IMR-90 (cell line): Measurements from ENCODE around the gene CAMTA1. TPM values are rescaled to one million over a fixed set of nuclear protein-coding genes. Genes with fewer than 3 reads are reported as not detected.

ENCODE experiments used
- ATAC-seq: fragments of 200-7000 bp; cut with Tn5 transposase; 2 replicates; pipeline ENCODE4 v1.9.1; 2020; ENCODE audit warnings: low read depth, mild to moderate bottlenecking, moderate library complexity
- BruUV-seq: library from RNA; stranded (reverse); fragments of 400-500 nt; replicated peaks from 2 replicates; lab custom pipeline; 2021; lab: Mats Ljungman, UMichigan
- CTCF ChIA-PET: fragments of 300-600 bp; formaldehyde crosslinking; extraction: SDS; loops from one replicate; lab custom pipeline; 2021; ENCODE audit warnings: antibody characterized with exemption; lab: Yijun Ruan, JAX
- POLR2A ChIA-PET: fragments of 300-600 bp; sonication (Branson Sonifier 250); formaldehyde crosslinking; loops from one replicate; lab custom pipeline; 2022; ENCODE audit warnings: antibody characterized with exemption; ENCODE audit not compliant: unreplicated experiment; lab: Charles Lee
- DNase-seq: peaks from one replicate; pipeline ENCODE4 v3.0.0; 2013
- H2AFZ ChIP-seq: replicated peaks from 2 replicates; pipeline ENCODE3; 2013; ENCODE audit warnings: low read length, mild to moderate bottlenecking; ENCODE audit not compliant: poor library complexity
- H2AK5ac ChIP-seq: 2 replicates; pipeline ENCODE4 v1.6.1; 2013; ENCODE audit warnings: low read depth, low read length, inconsistent platforms
- H2AK9ac ChIP-seq: replicated peaks from 2 replicates; pipeline ENCODE3; 2013; ENCODE audit warnings: mild to moderate bottlenecking, low read depth, low read length, moderate library complexity; ENCODE audit not compliant: poor library complexity
- H2BK120ac ChIP-seq: 2 replicates; pipeline ENCODE4 v1.6.1; 2013; ENCODE audit warnings: low read depth, low read length, inconsistent platforms
- H2BK15ac ChIP-seq: 3 replicates; pipeline ENCODE4 v1.6.1; 2013; ENCODE audit warnings: low read depth, low read length, inconsistent platforms
- H2BK20ac ChIP-seq: 2 replicates; pipeline ENCODE4 v1.6.1; 2013; ENCODE audit warnings: low read depth, mild to moderate bottlenecking, inconsistent platforms, low read length, moderate library complexity
- H2BK5ac ChIP-seq: 2 replicates; pipeline ENCODE4 v1.6.1; 2013; ENCODE audit warnings: mild to moderate bottlenecking, low read depth, low read length, inconsistent platforms; ENCODE audit not compliant: poor library complexity, severe bottlenecking
- H3K14ac ChIP-seq: replicated peaks from 2 replicates; pipeline ENCODE4 v1.6.1; 2013; ENCODE audit warnings: low read depth, low read length, inconsistent platforms
- H3K18ac ChIP-seq: 2 replicates; pipeline ENCODE4 v1.6.1; 2013; ENCODE audit warnings: low read depth, low read length, control low read depth
- H3K23ac ChIP-seq: 2 replicates; pipeline ENCODE4 v1.6.1; 2013; ENCODE audit warnings: low read depth, low read length, inconsistent platforms
- H3K27ac ChIP-seq: 2 replicates; pipeline ENCODE4 v1.5.1; 2013; ENCODE audit warnings: mild to moderate bottlenecking, control low read depth, low read length; ENCODE audit not compliant: insufficient read depth
- H3K27me3 ChIP-seq: 2 replicates; pipeline ENCODE4 v1.6.1; 2013; ENCODE audit warnings: low read length; ENCODE audit not compliant: control insufficient read depth, insufficient read depth
- H3K36me3 ChIP-seq: 2 replicates; pipeline ENCODE4 v1.6.1; 2013; ENCODE audit warnings: low read length, mixed read lengths; ENCODE audit not compliant: control insufficient read depth, insufficient read depth
- H3K4ac ChIP-seq: 2 replicates; pipeline ENCODE4 v1.6.1; 2013; ENCODE audit warnings: low read depth, low read length, inconsistent platforms
- H3K4me1 ChIP-seq: 2 replicates; pipeline ENCODE4 v1.6.1; 2013; ENCODE audit warnings: low read length, mixed read lengths; ENCODE audit not compliant: control insufficient read depth, insufficient read depth
- H3K4me2 ChIP-seq: 2 replicates; pipeline ENCODE4 v1.6.1; 2013; ENCODE audit warnings: low read depth, mild to moderate bottlenecking, control low read depth, low read length, moderate library complexity
- H3K4me3 ChIP-seq: 2 replicates; pipeline ENCODE4 v1.5.1; 2013; ENCODE audit warnings: low read depth, mild to moderate bottlenecking, control low read depth, low read length, moderate library complexity; ENCODE audit not compliant: insufficient read depth
- H3K56ac ChIP-seq: 2 replicates; pipeline ENCODE4 v1.6.1; 2013; ENCODE audit warnings: low read length, inconsistent platforms; ENCODE audit not compliant: insufficient read depth; ENCODE audit errors: extremely low read depth
- H3K79me1 ChIP-seq, 2 experiments: 2 replicates each; pipeline ENCODE4 v1.6.1; 2013; ENCODE audit warnings: low read length in 2 of 2, inconsistent platforms in 1 of 2, low read depth in 1 of 2
- H3K9ac ChIP-seq: 2 replicates; pipeline ENCODE4 v1.6.1; 2013; ENCODE audit warnings: low read depth, low read length, control low read depth
- H3K9me1 ChIP-seq: 2 replicates; pipeline ENCODE4 v1.6.1; 2013; ENCODE audit warnings: low read length, inconsistent platforms; ENCODE audit not compliant: insufficient read depth
- H3K9me3 ChIP-seq: 2 replicates; pipeline ENCODE4 v1.6.1; 2013; ENCODE audit warnings: low read length; ENCODE audit not compliant: control insufficient read depth, insufficient read depth
- H4K20me1 ChIP-seq: 2 replicates; pipeline ENCODE4 v1.6.1; 2013; ENCODE audit warnings: low read length, inconsistent platforms; ENCODE audit not compliant: insufficient read depth
- H4K5ac ChIP-seq: 2 replicates; pipeline ENCODE4 v1.6.1; 2013; ENCODE audit warnings: mild to moderate bottlenecking, low read depth, low read length, control low read depth
- H4K8ac ChIP-seq, 2 experiments: 2 replicates each; pipeline ENCODE4 v1.6.1; 2013; ENCODE audit warnings: low read depth in 2 of 2, low read length in 2 of 2, control low read depth in 1 of 2, inconsistent platforms in 1 of 2
- H4K91ac ChIP-seq: 2 replicates; pipeline ENCODE4 v1.6.1; 2013; ENCODE audit warnings: low read depth, low read length, inconsistent platforms; ENCODE audit not compliant: insufficient read depth
- CEBPB ChIP-seq: IDR thresholded peaks from 2 replicates; pipeline ENCODE4 v1.6.1; 2012; ENCODE audit warnings: low read depth, low read length, improper control_type of control experiment
- CHD1 ChIP-seq: IDR thresholded peaks from 2 replicates; pipeline ENCODE4 v1.6.1; 2012; ENCODE audit warnings: low read depth, low read length, improper control_type of control experiment
- CTCF ChIP-seq: conservative IDR thresholded peaks from 2 replicates; pipeline ENCODE4 v1.5.1; 2012; ENCODE audit warnings: mild to moderate bottlenecking, low read depth, low read length, improper control_type of control experiment
- POLR2A ChIP-seq: IDR thresholded peaks from 2 replicates; pipeline ENCODE4 v1.6.1; 2012; ENCODE audit warnings: mild to moderate bottlenecking, low read depth, low read length
- RFX5 ChIP-seq: IDR thresholded peaks from 2 replicates; pipeline ENCODE4 v1.8.0; 2012; ENCODE audit warnings: low read depth, mild to moderate bottlenecking, low read length, moderate library complexity
- WGBS, 2 experiments: methylation state at CpG; one replicate each; pipeline versions ENCODE4 v1.1.5 to v1.1.7; 2013; ENCODE audit warnings: missing lambda C conversion rate in 2 of 2; ENCODE audit not compliant: insufficient read length in 1 of 2; ENCODE audit errors: extremely low coverage in 2 of 2; 5-methylcytosine and 5-hydroxymethylcytosine counted together
- dilution Hi-C: fragments of 300-500 bp; cut with HindIII; formaldehyde crosslinking; loops from one replicate; pipeline ENCODE4 v1.14.3; 2018; ENCODE audit warnings: low sequenced_read_pairs; ENCODE audit not compliant: unreplicated experiment
- in situ Hi-C: fragments of 300-500 bp; cut with MboI; formaldehyde crosslinking; loops from 3 replicates; pipeline ENCODE4 v1.14.3; 2019; ENCODE audit warnings: low sequenced_read_pairs, inconsistent platforms, mixed read lengths
- intact Hi-C: fragments of 100-400 bp; cut with micrococcal nuclease; formaldehyde crosslinking; loops from 2 replicates; pipeline ENCODE4 v1.10.0; 2022
- polyA plus RNA-seq, 3 experiments: library from polyadenylated mRNA; depleted of rRNA; stranded (reverse); fragments of >200 nt; gene quantifications; 2 replicates each; pipeline ENCODE4 v1.2.3, GENCODE V29; 2012; ENCODE audit warnings: low replicate concordance in 1 of 3
- total RNA-seq: library from RNA; depleted of rRNA; stranded (reverse); fragments of >200 nt; gene quantifications from 2 replicates; pipeline ENCODE4 v1.2.3, GENCODE V29; 2012

CAMTA1 gene
- total and polyA plus RNA-seq, 2 of the 4 experiments (the other 2 are of a cell fraction) = 35.5 to 74.3 TPM

- H3K27ac ChIP-seq = no peak overlapping the region
- H3K9me1 ChIP-seq = no peaks in the 10 kb centered on the region
- H3K23ac ChIP-seq = no peak overlapping the region
- no CpG with 5 or more reads among the region's 8 CpGs for WGBS, 2 experiments
- H4K5ac ChIP-seq = no peak overlapping the region
- no peak overlapping the region for H3K4me2 ChIP-seq
- no peak overlapping the region for H4K91ac ChIP-seq
- TF ChIP-seq CEBPB (no peak), CTCF (no peak), POLR2A (no peak), CHD1 (no peak), RFX5 (no peak)
- H3K4ac ChIP-seq = no peak overlapping the region
- H4K8ac ChIP-seq = no peak overlapping the region
- no peak overlapping the region for H3K14ac ChIP-seq
- POLR2A ChIA-PET = no interaction called here
- no peaks in the 10 kb centered on the region for H4K20me1 ChIP-seq
- H3K79me1 ChIP-seq = no peaks in the 10 kb centered on the region
- BruUV-seq = no TSS peak
- no peak overlapping the region for H3K18ac ChIP-seq
- H2BK120ac ChIP-seq = no peak overlapping the region
- no peak overlapping the region for H3K56ac ChIP-seq
- H3K4me3 ChIP-seq = no peak overlapping the region
- no peaks in the 10 kb centered on the region for H3K9me3 ChIP-seq
- intact Hi-C loops (no loop called here), dilution Hi-C loops (no loop called here), in situ Hi-C loops (no loop called here)
- H3K36me3 ChIP-seq = no peaks in the 10 kb centered on the region
- no peak overlapping the region for H2BK15ac ChIP-seq
- H3K4me1 ChIP-seq = no peaks in the 10 kb centered on the region
- no peak overlapping the region for H2BK5ac ChIP-seq
- no peak overlapping the region for H3K9ac ChIP-seq
- no peak overlapping the region for H2BK20ac ChIP-seq
- no peak for ATAC-seq
- H2AFZ ChIP-seq = no peak overlapping the region
- H2AK5ac ChIP-seq = no peak overlapping the region
- no peak for DNase-seq
- CTCF ChIA-PET = no interaction called here
- no peak overlapping the region for H2AK9ac ChIP-seq
- peaks cover 7% of the 10 kb centered on the region for H3K27me3 ChIP-seq
These were observed 401.3 kb downstream of the CAMTA1 start for GRCh38 chr1:7186382-7187111.
